HL-60 (cell line): ENCODE measurements around the gene HS1BP3.

Experiments used
- DNase-seq, 2 experiments: peaks; one replicate each; pipeline ENCODE4 v3.0.0-alpha.2; 2010 to 2020; ENCODE audit warnings: low read depth in 1 of 2, low spot score in 1 of 2
- H3K27ac ChIP-seq: fragments of 250-450 bp; sonication (Bioruptor Pico); replicated peaks from 2 replicates; pipeline ENCODE4 v1.5.1; 2020; ENCODE audit warnings: mild to moderate bottlenecking, moderate library complexity
- H3K27me3 ChIP-seq: fragments of 250-450 bp; sonication (Bioruptor Pico); 2 replicates; pipeline ENCODE4 v1.5.1; 2021; ENCODE audit warnings: mild to moderate bottlenecking, moderate library complexity; ENCODE audit not compliant: insufficient read depth, poor library complexity, severe bottlenecking
- H3K4me3 ChIP-seq: replicated peaks from 2 replicates; pipeline ENCODE4 v1.5.1; 2011; ENCODE audit warnings: mild to moderate bottlenecking, control low read depth, low read length; ENCODE audit not compliant: insufficient read depth
- CTCF ChIP-seq: IDR thresholded peaks from one replicate; pipeline ENCODE4 v1.5.1; 2011; ENCODE audit warnings: low read length, control low read depth, inconsistent platforms; ENCODE audit not compliant: insufficient read depth
- GABPA ChIP-seq: IDR thresholded peaks from 2 replicates; pipeline ENCODE4 v1.6.1; 2012; ENCODE audit warnings: low read depth
- POLR2AphosphoS5 ChIP-seq: IDR thresholded peaks from 2 replicates; pipeline ENCODE4 v1.6.1; 2012; ENCODE audit warnings: low read depth
- REST ChIP-seq: IDR thresholded peaks from 2 replicates; pipeline ENCODE4 v1.6.1; 2012; ENCODE audit warnings: low read depth; ENCODE audit not compliant: insufficient replicate concordance
- SPI1 ChIP-seq: IDR thresholded peaks from 2 replicates; pipeline ENCODE4 v1.6.1; 2012; ENCODE audit warnings: low read depth, mild to moderate bottlenecking, borderline replicate concordance

The HS1BP3 gene

GRCh38 chr2:20612925-20613916 is 37.7 kb downstream of the HS1BP3 start:
- H3K27ac ChIP-seq, result no peak overlapping the region
- TF ChIP-seq CTCF, result no peak
- no peak for DNase-seq
- H3K27me3 ChIP-seq, result no peaks in the 10 kb centered on the region
- no peak overlapping the region for H3K4me3 ChIP-seq

DNA sequence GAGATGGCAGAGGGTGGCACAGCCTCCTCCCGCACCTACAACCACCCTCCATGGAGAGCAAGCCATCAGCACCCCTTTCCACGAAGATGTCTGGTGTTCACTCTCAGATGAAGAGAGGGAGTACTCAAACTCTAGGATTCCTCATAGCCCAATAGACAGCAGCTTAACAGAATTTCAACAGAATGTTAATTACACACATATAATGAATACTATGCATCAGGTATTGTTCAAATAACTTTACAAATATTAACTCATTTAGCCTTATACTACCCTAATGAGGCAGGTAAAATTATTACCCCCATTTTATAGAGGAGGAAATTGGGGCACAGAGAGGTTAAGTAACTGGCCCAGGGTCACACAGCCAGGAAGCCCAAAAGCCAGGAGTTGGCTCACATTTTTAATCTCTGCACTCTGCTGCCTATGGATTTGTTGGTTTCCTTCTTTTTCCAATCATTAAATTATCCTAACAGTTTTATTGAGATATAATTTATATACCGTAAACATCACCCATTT is 39.0 kb downstream of the HS1BP3 start:
- Histone ChIP-seq H3K4me3 (no peak overlapping the region), H3K27ac (no peak overlapping the region), H3K27me3 (no peaks in the 10 kb centered on the region)
- no peak for DNase-seq
- TF ChIP-seq POLR2AphosphoS5, result no peak
- no peak for TF ChIP-seq REST
- TF ChIP-seq CTCF, result no peak
- TF ChIP-seq GABPA, result no peak

DNA sequence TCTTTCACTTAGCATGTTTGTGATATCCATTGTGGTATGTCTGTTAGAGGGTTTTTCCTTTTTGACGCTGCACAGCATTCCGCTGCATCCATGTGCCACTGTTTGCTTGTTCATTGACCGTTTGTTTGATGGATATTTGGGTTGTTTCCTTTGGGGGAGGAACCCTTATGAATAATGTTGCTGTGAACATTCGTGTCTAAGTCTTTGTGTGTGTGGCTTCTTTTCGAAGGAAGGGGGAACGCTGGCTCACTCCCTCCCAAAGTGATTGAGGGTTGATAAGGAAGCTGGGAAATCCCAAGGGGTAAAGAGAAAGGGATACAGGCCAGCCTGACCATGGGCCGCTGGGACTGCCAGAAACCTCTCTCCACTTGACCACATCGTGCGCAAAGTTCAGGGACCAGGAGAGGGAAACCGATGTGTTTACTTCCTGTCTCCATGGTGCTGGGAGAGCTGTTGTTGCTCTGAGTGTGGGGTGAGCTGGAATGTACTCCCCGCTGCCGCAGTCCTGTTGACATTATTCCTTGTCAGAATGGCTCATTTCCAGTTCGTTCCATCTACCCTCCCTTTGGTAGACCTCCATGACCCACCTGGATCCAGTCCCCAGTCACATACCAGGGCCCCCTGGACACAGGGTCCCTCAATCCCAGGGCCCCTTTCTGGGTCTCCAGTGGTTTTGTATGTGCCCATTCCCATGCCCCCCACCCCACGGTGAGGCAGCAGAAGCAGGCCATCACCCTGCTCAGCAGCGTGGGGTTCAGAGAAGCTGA is 39.6 kb downstream of the HS1BP3 start:
- TF ChIP-seq POLR2AphosphoS5 (no peak), GABPA (no peak), SPI1 (no peak), CTCF (no peak), REST (no peak)
- Histone ChIP-seq H3K4me3 (no peak overlapping the region), H3K27ac (no peak overlapping the region), H3K27me3 (no peaks in the 10 kb centered on the region)
- no peak for DNase-seq
